WTC11 (cell line): ENCODE results near the gene SYCE1. TPM values are rescaled to one million over a fixed set of nuclear protein-coding genes. Genes with fewer than 3 reads are reported as not detected.

ENCODE experiments used
- ATAC-seq: fragments of 200-7000 bp; cut with Tn5 transposase; 2 replicates; pipeline ENCODE4 v1.10.0; 2021; ENCODE audit warnings: mild to moderate bottlenecking, moderate library complexity
- CTCF ChIA-PET: fragments of 300-600 bp; sonication (Branson Sonifier 250); formaldehyde crosslinking; loops from one replicate; lab custom pipeline; 2021; ENCODE audit warnings: antibody characterized with exemption; lab: Charles Lee
- POLR2A ChIA-PET: fragments of 350-600 bp; sonication (Branson Sonifier 250); formaldehyde crosslinking; loops from one replicate; lab custom pipeline; 2021; ENCODE audit warnings: antibody characterized with exemption; lab: Charles Lee
- DNase-seq: peaks from one replicate; pipeline ENCODE4 v3.0.0; 2021; ENCODE audit warnings: low spot score
- H3K27ac Mint-ChIP-seq: 2 replicates; pipeline ENCODE4 v1.8.0; 2021; ENCODE audit warnings: mixed read lengths
- H3K27me3 Mint-ChIP-seq: 2 replicates; pipeline ENCODE4 v1.8.0; 2021; ENCODE audit warnings: low read depth, mild to moderate bottlenecking, moderate library complexity, mixed read lengths
- H3K36me3 Mint-ChIP-seq: 2 replicates; pipeline ENCODE4 v1.8.0; 2021; ENCODE audit warnings: mixed read lengths
- H3K4me1 Mint-ChIP-seq: 2 replicates; pipeline ENCODE4 v1.8.0; 2022; ENCODE audit warnings: mixed read lengths
- H3K4me3 Mint-ChIP-seq: 2 replicates; pipeline ENCODE4 v1.8.0; 2021; ENCODE audit warnings: mild to moderate bottlenecking, moderate library complexity, mixed read lengths
- H3K9me3 Mint-ChIP-seq: 2 replicates; pipeline ENCODE4 v1.8.0; 2021; ENCODE audit warnings: mixed read lengths
- E2F5 ChIP-seq: sonication (generic); formaldehyde crosslinking; IDR thresholded peaks from 2 replicates; pipeline ENCODE4 v1.8.1; 2022; ENCODE audit warnings: mild to moderate bottlenecking, moderate library complexity, missing genetic modification reagents
- FOXP1 ChIP-seq: sonication (generic); formaldehyde crosslinking; IDR thresholded peaks from 2 replicates; pipeline ENCODE4 v1.8.0; 2022; ENCODE audit warnings: missing genetic modification reagents, mild to moderate bottlenecking, moderate library complexity, borderline replicate concordance
- GTF2I ChIP-seq: fragments of 250-450 bp; sonication (Bioruptor Pico); conservative IDR thresholded peaks from 2 replicates; pipeline ENCODE4 v1.4.0; 2021; ENCODE audit warnings: mild to moderate bottlenecking
- KAT7 ChIP-seq: sonication (generic); formaldehyde crosslinking; IDR thresholded peaks from 2 replicates; pipeline ENCODE4 v1.8.1; 2023; ENCODE audit warnings: missing genetic modification reagents, mild to moderate bottlenecking, borderline replicate concordance
- MXD4 ChIP-seq: fragments of 250-450 bp; sonication (Bioruptor Pico); IDR thresholded peaks from 2 replicates; pipeline ENCODE4 v1.8.0; 2021; ENCODE audit warnings: mild to moderate bottlenecking, moderate library complexity, borderline replicate concordance
- NFE2L1 ChIP-seq: sonication (generic); formaldehyde crosslinking; IDR thresholded peaks from 2 replicates; pipeline ENCODE4 v1.8.1; 2023; ENCODE audit warnings: missing genetic modification reagents
- NR2C2 ChIP-seq: sonication (generic); formaldehyde crosslinking; IDR thresholded peaks from 2 replicates; pipeline ENCODE4 v1.8.0; 2022; ENCODE audit warnings: mild to moderate bottlenecking, missing genetic modification reagents
- OVOL2 ChIP-seq: fragments of 250-450 bp; sonication (Bioruptor Pico); IDR thresholded peaks from 2 replicates; pipeline ENCODE4 v1.9.0; 2021; ENCODE audit warnings: mild to moderate bottlenecking, borderline replicate concordance
- PREB ChIP-seq: sonication (generic); formaldehyde crosslinking; IDR thresholded peaks from 2 replicates; pipeline ENCODE4 v1.8.1; 2022; ENCODE audit warnings: mild to moderate bottlenecking, missing genetic modification reagents, moderate library complexity, borderline replicate concordance
- RELA ChIP-seq: sonication (generic); formaldehyde crosslinking; IDR thresholded peaks from 2 replicates; pipeline ENCODE4 v1.8.1; 2022; ENCODE audit warnings: missing genetic modification reagents, mild to moderate bottlenecking, borderline replicate concordance
- SP1 ChIP-seq: sonication (generic); formaldehyde crosslinking; conservative IDR thresholded peaks from 2 replicates; pipeline ENCODE4 v1.8.1; 2022; ENCODE audit warnings: missing genetic modification reagents
- TCF7 ChIP-seq: sonication (generic); formaldehyde crosslinking; IDR thresholded peaks from 2 replicates; pipeline ENCODE4 v1.8.0; 2022; ENCODE audit warnings: mild to moderate bottlenecking, low read depth, missing genetic modification reagents, moderate library complexity
- TEAD1 ChIP-seq: sonication (generic); formaldehyde crosslinking; IDR thresholded peaks from 2 replicates; pipeline ENCODE4 v1.8.0; 2022; ENCODE audit warnings: mild to moderate bottlenecking, missing genetic modification reagents
- TEAD4 ChIP-seq: sonication (generic); formaldehyde crosslinking; IDR thresholded peaks from 2 replicates; pipeline ENCODE4 v1.8.0; 2022; ENCODE audit warnings: mild to moderate bottlenecking, missing genetic modification reagents
- ZNF121 ChIP-seq: sonication (generic); formaldehyde crosslinking; IDR thresholded peaks from 2 replicates; pipeline ENCODE4 v1.8.0; 2023; ENCODE audit warnings: missing genetic modification reagents
- ZNF416 ChIP-seq: fragments of 250-450 bp; sonication (Bioruptor Pico); IDR thresholded peaks from 2 replicates; pipeline ENCODE4 v1.9.0; 2021; ENCODE audit warnings: mild to moderate bottlenecking, inconsistent platforms
- total RNA-seq: library from RNA; stranded (reverse); gene quantifications from 3 replicates; pipeline ENCODE4 v1.2.3, GENCODE V29; 2021
- TF ChIP-seq, protein P1 (sequence below): fragments of 250-450 bp; sonication (Bioruptor Pico); IDR thresholded peaks from 2 replicates; pipeline ENCODE4 v1.9.0; 2021; ENCODE audit warnings: moderate library complexity, mild to moderate bottlenecking, inconsistent platforms, borderline replicate concordance
- TF ChIP-seq, protein P2 (sequence below): sonication (generic); formaldehyde crosslinking; IDR thresholded peaks from 2 replicates; pipeline ENCODE4 v1.8.0; 2022; ENCODE audit warnings: mild to moderate bottlenecking, missing genetic modification reagents
- TF ChIP-seq, protein P3 (sequence below): fragments of 200-600 bp; IDR thresholded peaks from 2 replicates; pipeline ENCODE4 v1.8.0; 2022; ENCODE audit warnings: antibody characterized with exemption
- TF ChIP-seq, protein P4 (sequence below): sonication (generic); formaldehyde crosslinking; IDR thresholded peaks from 2 replicates; pipeline ENCODE4 v1.8.0; 2022; ENCODE audit warnings: missing genetic modification reagents
- TF ChIP-seq, protein P5 (sequence below): sonication (generic); formaldehyde crosslinking; IDR thresholded peaks from 2 replicates; pipeline ENCODE4 v1.8.0; 2022; ENCODE audit warnings: mild to moderate bottlenecking, missing genetic modification reagents
- TF ChIP-seq, protein P6 (sequence below): fragments of 250-450 bp; sonication (Bioruptor Pico); IDR thresholded peaks from 2 replicates; pipeline ENCODE4 v1.9.0; 2021; ENCODE audit warnings: mild to moderate bottlenecking
- TF ChIP-seq, protein P7 (sequence below): sonication (generic); formaldehyde crosslinking; conservative IDR thresholded peaks from 2 replicates; pipeline ENCODE4 v1.8.1; 2022; ENCODE audit warnings: mild to moderate bottlenecking, missing genetic modification reagents

Gene SYCE1
- total RNA-seq, 1 experiment from 2014 or later, result not detected

- no peak for TF ChIP-seq FOXP1
- no peak for TF ChIP-seq RELA (CRISPR knock-in tag)
- no peak for TF ChIP-seq MXD4 (CRISPR knock-in tag)
- TF ChIP-seq, all 79 proteins: peak for 0
Measured at GRCh38 chr10:133567609-133568286, 2.4 kb upstream of the SYCE1 start (continued).

- DNase-seq, result no peak
- peaks cover 7% of the 10 kb centered on the region; the same call in 1 of the 2 replicates for H3K27me3 Mint-ChIP-seq
- ATAC-seq, result no peak
- H3K27ac Mint-ChIP-seq, result no peak overlapping the region
- CTCF ChIA-PET, result no interaction called here
- H3K4me3 Mint-ChIP-seq, result no peak overlapping the region
- TF ChIP-seq, protein P1, sequence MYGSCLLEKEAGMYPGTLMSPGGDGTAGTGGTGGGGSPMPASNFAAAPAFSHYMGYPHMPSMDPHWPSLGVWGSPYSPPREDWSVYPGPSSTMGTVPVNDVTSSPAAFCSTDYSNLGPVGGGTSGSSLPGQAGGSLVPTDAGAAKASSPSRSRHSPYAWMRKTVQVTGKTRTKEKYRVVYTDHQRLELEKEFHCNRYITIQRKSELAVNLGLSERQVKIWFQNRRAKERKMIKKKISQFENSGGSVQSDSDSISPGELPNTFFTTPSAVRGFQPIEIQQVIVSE (CRISPR knock-in tag), result no peak
- TF ChIP-seq TCF7 (CRISPR knock-in tag) (no peak), ZNF121 (CRISPR knock-in tag) (no peak), TEAD4 (CRISPR knock-in tag) (no peak), GTF2I (CRISPR knock-in tag) (no peak), SP1 (CRISPR knock-in tag) (no peak)
- TF ChIP-seq, protein P2, sequence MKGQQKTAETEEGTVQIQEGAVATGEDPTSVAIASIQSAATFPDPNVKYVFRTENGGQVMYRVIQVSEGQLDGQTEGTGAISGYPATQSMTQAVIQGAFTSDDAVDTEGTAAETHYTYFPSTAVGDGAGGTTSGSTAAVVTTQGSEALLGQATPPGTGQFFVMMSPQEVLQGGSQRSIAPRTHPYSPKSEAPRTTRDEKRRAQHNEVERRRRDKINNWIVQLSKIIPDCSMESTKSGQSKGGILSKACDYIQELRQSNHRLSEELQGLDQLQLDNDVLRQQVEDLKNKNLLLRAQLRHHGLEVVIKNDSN, result no peak
- TF ChIP-seq, protein P3, sequence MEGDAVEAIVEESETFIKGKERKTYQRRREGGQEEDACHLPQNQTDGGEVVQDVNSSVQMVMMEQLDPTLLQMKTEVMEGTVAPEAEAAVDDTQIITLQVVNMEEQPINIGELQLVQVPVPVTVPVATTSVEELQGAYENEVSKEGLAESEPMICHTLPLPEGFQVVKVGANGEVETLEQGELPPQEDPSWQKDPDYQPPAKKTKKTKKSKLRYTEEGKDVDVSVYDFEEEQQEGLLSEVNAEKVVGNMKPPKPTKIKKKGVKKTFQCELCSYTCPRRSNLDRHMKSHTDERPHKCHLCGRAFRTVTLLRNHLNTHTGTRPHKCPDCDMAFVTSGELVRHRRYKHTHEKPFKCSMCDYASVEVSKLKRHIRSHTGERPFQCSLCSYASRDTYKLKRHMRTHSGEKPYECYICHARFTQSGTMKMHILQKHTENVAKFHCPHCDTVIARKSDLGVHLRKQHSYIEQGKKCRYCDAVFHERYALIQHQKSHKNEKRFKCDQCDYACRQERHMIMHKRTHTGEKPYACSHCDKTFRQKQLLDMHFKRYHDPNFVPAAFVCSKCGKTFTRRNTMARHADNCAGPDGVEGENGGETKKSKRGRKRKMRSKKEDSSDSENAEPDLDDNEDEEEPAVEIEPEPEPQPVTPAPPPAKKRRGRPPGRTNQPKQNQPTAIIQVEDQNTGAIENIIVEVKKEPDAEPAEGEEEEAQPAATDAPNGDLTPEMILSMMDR, result no peak
- H3K36me3 Mint-ChIP-seq, result peaks cover 30% of the 10 kb centered on the region
- no peaks in the 10 kb centered on the region for H3K4me1 Mint-ChIP-seq
- peaks cover 37% of the 10 kb centered on the region for H3K9me3 Mint-ChIP-seq
- POLR2A ChIA-PET, result no interaction called here
Measured at GRCh38 chr10:133567119-133567518, 1.7 kb upstream of the SYCE1 start.

- H3K36me3 Mint-ChIP-seq, result peaks cover 42% of the 10 kb centered on the region
- H3K9me3 Mint-ChIP-seq, result peaks cover 53% of the 10 kb centered on the region
- DNase-seq (no peak), ATAC-seq (no peak)
- POLR2A ChIA-PET, result no interaction called here
- CTCF ChIA-PET, result no interaction called here
- H3K27me3 Mint-ChIP-seq, result peaks cover 3% of the 10 kb centered on the region
- no peak overlapping the region for H3K27ac Mint-ChIP-seq
- no peaks in the 10 kb centered on the region for H3K4me1 Mint-ChIP-seq
- H3K4me3 Mint-ChIP-seq, result no peak overlapping the region
- TF ChIP-seq, protein P4, sequence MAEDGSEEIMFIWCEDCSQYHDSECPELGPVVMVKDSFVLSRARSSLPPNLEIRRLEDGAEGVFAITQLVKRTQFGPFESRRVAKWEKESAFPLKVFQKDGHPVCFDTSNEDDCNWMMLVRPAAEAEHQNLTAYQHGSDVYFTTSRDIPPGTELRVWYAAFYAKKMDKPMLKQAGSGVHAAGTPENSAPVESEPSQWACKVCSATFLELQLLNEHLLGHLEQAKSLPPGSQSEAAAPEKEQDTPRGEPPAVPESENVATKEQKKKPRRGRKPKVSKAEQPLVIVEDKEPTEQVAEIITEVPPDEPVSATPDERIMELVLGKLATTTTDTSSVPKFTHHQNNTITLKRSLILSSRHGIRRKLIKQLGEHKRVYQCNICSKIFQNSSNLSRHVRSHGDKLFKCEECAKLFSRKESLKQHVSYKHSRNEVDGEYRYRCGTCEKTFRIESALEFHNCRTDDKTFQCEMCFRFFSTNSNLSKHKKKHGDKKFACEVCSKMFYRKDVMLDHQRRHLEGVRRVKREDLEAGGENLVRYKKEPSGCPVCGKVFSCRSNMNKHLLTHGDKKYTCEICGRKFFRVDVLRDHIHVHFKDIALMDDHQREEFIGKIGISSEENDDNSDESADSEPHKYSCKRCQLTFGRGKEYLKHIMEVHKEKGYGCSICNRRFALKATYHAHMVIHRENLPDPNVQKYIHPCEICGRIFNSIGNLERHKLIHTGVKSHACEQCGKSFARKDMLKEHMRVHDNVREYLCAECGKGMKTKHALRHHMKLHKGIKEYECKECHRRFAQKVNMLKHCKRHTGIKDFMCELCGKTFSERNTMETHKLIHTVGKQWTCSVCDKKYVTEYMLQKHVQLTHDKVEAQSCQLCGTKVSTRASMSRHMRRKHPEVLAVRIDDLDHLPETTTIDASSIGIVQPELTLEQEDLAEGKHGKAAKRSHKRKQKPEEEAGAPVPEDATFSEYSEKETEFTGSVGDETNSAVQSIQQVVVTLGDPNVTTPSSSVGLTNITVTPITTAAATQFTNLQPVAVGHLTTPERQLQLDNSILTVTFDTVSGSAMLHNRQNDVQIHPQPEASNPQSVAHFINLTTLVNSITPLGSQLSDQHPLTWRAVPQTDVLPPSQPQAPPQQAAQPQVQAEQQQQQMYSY (CRISPR knock-in tag), result no peak
- TF ChIP-seq E2F5 (no peak), KAT7 (CRISPR knock-in tag) (no peak), PREB (no peak), TEAD1 (CRISPR knock-in tag) (no peak), ZNF416 (CRISPR knock-in tag) (no peak), OVOL2 (CRISPR knock-in tag) (no peak), ZNF121 (CRISPR knock-in tag) (no peak), NFE2L1 (CRISPR knock-in tag) (no peak), NR2C2 (CRISPR knock-in tag) (no peak)
- TF ChIP-seq, protein P5, sequence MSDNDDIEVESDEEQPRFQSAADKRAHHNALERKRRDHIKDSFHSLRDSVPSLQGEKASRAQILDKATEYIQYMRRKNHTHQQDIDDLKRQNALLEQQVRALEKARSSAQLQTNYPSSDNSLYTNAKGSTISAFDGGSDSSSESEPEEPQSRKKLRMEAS (CRISPR knock-in tag), result no peak
- TF ChIP-seq, protein P6, sequence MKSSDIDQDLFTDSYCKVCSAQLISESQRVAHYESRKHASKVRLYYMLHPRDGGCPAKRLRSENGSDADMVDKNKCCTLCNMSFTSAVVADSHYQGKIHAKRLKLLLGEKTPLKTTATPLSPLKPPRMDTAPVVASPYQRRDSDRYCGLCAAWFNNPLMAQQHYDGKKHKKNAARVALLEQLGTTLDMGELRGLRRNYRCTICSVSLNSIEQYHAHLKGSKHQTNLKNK (CRISPR knock-in tag), result no peak
- TF ChIP-seq, protein P2, result no peak
- TF ChIP-seq, protein P7, sequence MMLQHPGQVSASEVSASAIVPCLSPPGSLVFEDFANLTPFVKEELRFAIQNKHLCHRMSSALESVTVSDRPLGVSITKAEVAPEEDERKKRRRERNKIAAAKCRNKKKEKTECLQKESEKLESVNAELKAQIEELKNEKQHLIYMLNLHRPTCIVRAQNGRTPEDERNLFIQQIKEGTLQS (CRISPR knock-in tag), result no peak
Measured at GRCh38 chr10:133564816-133565215, 567 bp downstream of the SYCE1 start.
